ENCODE data around the gene STX7. TPM values are rescaled to one million over a fixed set of nuclear protein-coding genes. Genes with fewer than 3 reads are reported as not detected.

STX7 gene
- polyA plus RNA-seq, 6 donors from 2014 or later: 141 to 257 (median 207) TPM

GRCh38 chr6:132498638-132499037 is 14.3 kb downstream of the STX7 start:
- H3K27ac Mint-ChIP-seq: peak overlapping the region in 5 of 6 donors; percentile 67 to 94 (median 91)
- H3K9me3 Mint-ChIP-seq: peaks cover 0 to 7% (median 0%) of the 10 kb centered on the region in 7 donors
- DNase-seq: peak; percentile 69
- peaks cover 54% of the 10 kb centered on the region in 2 donors for H3K36me3 Mint-ChIP-seq
- no peaks in the 10 kb centered on the region for H3K27me3 Mint-ChIP-seq
- ATAC-seq (ENCODE audit: low read depth in 2 of 2): peak; percentile 85 to 88
- H3K4me1 Mint-ChIP-seq: peaks cover 70 to 88% (median 86%) of the 10 kb centered on the region in 3 donors
- H3K4me3 Mint-ChIP-seq: peak overlapping the region; percentile 68 to 90 (median 79)

- Mint-ChIP-seq H3K27ac (peak overlapping the region in 5 of 6 donors; percentile 33 to 89 (median 63)), H3K9me3 (peaks cover 0 to 7% (median 4%) of the 10 kb centered on the region in 7 donors), H3K4me3 (peak overlapping the region in 5 of 8 donors; percentile 14 to 87 (median 75)), H3K4me1 (peaks cover 66 to 76% (median 68%) of the 10 kb centered on the region in 3 donors), H3K36me3 (peaks cover 49 to 55% of the 10 kb centered on the region in 2 donors), H3K27me3 (no peaks in the 10 kb centered on the region)
- DNase-seq (no peak), ATAC-seq (ENCODE audit: low read depth in 2 of 2) (no peak)
Observed at GRCh38 chr6:132496519-132497180, 16.3 kb downstream of the STX7 start.

GRCh38 chr6:132495604-132496079 is 17.3 kb downstream of the STX7 start:
- H3K9me3 Mint-ChIP-seq: peaks cover 0 to 7% (median 4%) of the 10 kb centered on the region in 7 donors
- peaks cover 58 to 66% (median 58%) of the 10 kb centered on the region in 3 donors for H3K4me1 Mint-ChIP-seq
- ATAC-seq (ENCODE audit: low read depth in 2 of 2) (peak; percentile 65 to 66), DNase-seq (peak; percentile 69)
- H3K36me3 Mint-ChIP-seq: peaks cover 41 to 47% of the 10 kb centered on the region in 2 donors
- H3K27me3 Mint-ChIP-seq: no peaks in the 10 kb centered on the region
- peak overlapping the region in 5 of 8 donors; percentile 75 to 88 (median 81) for H3K4me3 Mint-ChIP-seq
- H3K27ac Mint-ChIP-seq: peak overlapping the region in 5 of 6 donors; percentile 14 to 92 (median 89)

GRCh38 chr6:132494954-132495353 is 18.0 kb downstream of the STX7 start:
- peaks cover 51 to 59% (median 51%) of the 10 kb centered on the region in 3 donors for H3K4me1 Mint-ChIP-seq
- peaks cover 34 to 40% of the 10 kb centered on the region in 2 donors for H3K36me3 Mint-ChIP-seq
- H3K4me3 Mint-ChIP-seq: peak overlapping the region in 5 of 8 donors; percentile 75 to 88 (median 81)
- peak overlapping the region in 5 of 6 donors; percentile 88 to 92 (median 90) for H3K27ac Mint-ChIP-seq
- no peak for DNase-seq
- ATAC-seq (ENCODE audit: low read depth in 2 of 2): no peak
- H3K27me3 Mint-ChIP-seq: no peaks in the 10 kb centered on the region
- peaks cover 0 to 7% (median 4%) of the 10 kb centered on the region in 7 donors for H3K9me3 Mint-ChIP-seq

GRCh38 chr6:132491881-132492280 is 21.0 kb downstream of the STX7 start:
- DNase-seq (no peak), ATAC-seq (ENCODE audit: low read depth in 2 of 2) (no peak)
- H3K4me1 Mint-ChIP-seq: peaks cover 30 to 56% (median 39%) of the 10 kb centered on the region in 3 donors
- H3K9me3 Mint-ChIP-seq: peaks cover 0 to 6% (median 2%) of the 10 kb centered on the region in 7 donors
- H3K27ac Mint-ChIP-seq: no peak overlapping the region
- no peak overlapping the region for H3K4me3 Mint-ChIP-seq
- H3K27me3 Mint-ChIP-seq: no peaks in the 10 kb centered on the region
- peaks cover 24 to 28% of the 10 kb centered on the region in 2 donors for H3K36me3 Mint-ChIP-seq

- no peak overlapping the region for H3K27ac Mint-ChIP-seq
- H3K4me1 Mint-ChIP-seq: peaks cover 28 to 52% (median 37%) of the 10 kb centered on the region in 3 donors
- H3K9me3 Mint-ChIP-seq: peaks cover 0 to 8% (median 2%) of the 10 kb centered on the region in 7 donors
- DNase-seq (no peak), ATAC-seq (ENCODE audit: low read depth in 2 of 2) (peak in 1 of 2 donors; percentile 15)
- no peaks in the 10 kb centered on the region for H3K27me3 Mint-ChIP-seq
- H3K4me3 Mint-ChIP-seq: no peak overlapping the region
- peaks cover 24 to 30% of the 10 kb centered on the region in 2 donors for H3K36me3 Mint-ChIP-seq
Observed at GRCh38 chr6:132491303-132491702, 21.6 kb downstream of the STX7 start.

GRCh38 chr6:132490478-132491204 is 22.3 kb downstream of the STX7 start:
- peaks cover 24 to 37% of the 10 kb centered on the region in 2 donors for H3K36me3 Mint-ChIP-seq

GRCh38 chr6:132490024-132490423 is 22.9 kb downstream of the STX7 start:
- peaks cover 29 to 49% (median 35%) of the 10 kb centered on the region in 3 donors for H3K4me1 Mint-ChIP-seq
- no peaks in the 10 kb centered on the region for H3K27me3 Mint-ChIP-seq
- peaks cover 0 to 8% (median 2%) of the 10 kb centered on the region in 7 donors for H3K9me3 Mint-ChIP-seq
- H3K4me3 Mint-ChIP-seq: no peak overlapping the region
- DNase-seq: no peak
- no peak overlapping the region for H3K27ac Mint-ChIP-seq
- peaks cover 24 to 43% of the 10 kb centered on the region in 2 donors for H3K36me3 Mint-ChIP-seq
- peak; percentile 34 to 52 for ATAC-seq (ENCODE audit: low read depth in 2 of 2)

More at GRCh38 chr6:132490478-132491204, 22.3 kb downstream of the STX7 start:
- Mint-ChIP-seq H3K4me3 (no peak overlapping the region), H3K27me3 (no peaks in the 10 kb centered on the region), H3K9me3 (peaks cover 0 to 8% (median 2%) of the 10 kb centered on the region in 7 donors), H3K4me1 (peaks cover 28 to 49% (median 36%) of the 10 kb centered on the region in 3 donors), H3K27ac (no peak overlapping the region)
- DNase-seq (no peak), ATAC-seq (ENCODE audit: low read depth in 2 of 2) (peak; percentile 60 to 66)

GRCh38 chr6:132489376-132489775 is 23.5 kb downstream of the STX7 start:
- ATAC-seq (ENCODE audit: low read depth in 2 of 2) (no peak), DNase-seq (no peak)
- H3K4me1 Mint-ChIP-seq: peaks cover 28 to 49% (median 35%) of the 10 kb centered on the region in 3 donors
- H3K9me3 Mint-ChIP-seq: peaks cover 0 to 8% (median 2%) of the 10 kb centered on the region in 7 donors
- no peak overlapping the region for H3K27ac Mint-ChIP-seq
- no peak overlapping the region for H3K4me3 Mint-ChIP-seq
- H3K27me3 Mint-ChIP-seq: no peaks in the 10 kb centered on the region
- H3K36me3 Mint-ChIP-seq: peaks cover 20 to 38% of the 10 kb centered on the region in 2 donors

GRCh38 chr6:132487762-132488161 is 25.2 kb downstream of the STX7 start:
- Mint-ChIP-seq H3K4me1 (peaks cover 37 to 51% (median 41%) of the 10 kb centered on the region in 3 donors), H3K36me3 (peaks cover 7 to 35% of the 10 kb centered on the region in 2 donors), H3K27ac (peak overlapping the region in 5 of 6 donors; percentile 50 to 97 (median 88)), H3K9me3 (peaks cover 0 to 4% (median 0%) of the 10 kb centered on the region in 7 donors), H3K4me3 (peak overlapping the region in 6 of 8 donors; percentile 26 to 84 (median 48)), H3K27me3 (no peaks in the 10 kb centered on the region)
- no peak for DNase-seq
- ATAC-seq (ENCODE audit: low read depth in 2 of 2): no peak

GRCh38 chr6:132484680-132485018 is 28.3 kb downstream of the STX7 start:
- no peak for DNase-seq
- ATAC-seq (ENCODE audit: low read depth in 2 of 2): no peak
- peak overlapping the region in 5 of 8 donors; percentile 45 to 75 (median 71) for H3K4me3 Mint-ChIP-seq
- H3K27me3 Mint-ChIP-seq: no peaks in the 10 kb centered on the region
- H3K4me1 Mint-ChIP-seq: peaks cover 64 to 79% (median 70%) of the 10 kb centered on the region in 3 donors
- H3K9me3 Mint-ChIP-seq: peaks cover 0 to 4% (median 0%) of the 10 kb centered on the region in 7 donors
- H3K27ac Mint-ChIP-seq: peak overlapping the region; percentile 35 to 96 (median 65)
- H3K36me3 Mint-ChIP-seq: peaks cover 7 to 43% of the 10 kb centered on the region in 2 donors

GRCh38 chr6:132483779-132484679 is 28.9 kb downstream of the STX7 start:
- ATAC-seq (ENCODE audit: low read depth in 2 of 2) (peak; percentile 86 to 89), DNase-seq (peak; percentile 68)
- H3K9me3 Mint-ChIP-seq: peaks cover 0 to 4% (median 0%) of the 10 kb centered on the region in 7 donors
- peak overlapping the region; percentile 35 to 96 (median 65) for H3K27ac Mint-ChIP-seq
- H3K27me3 Mint-ChIP-seq: no peaks in the 10 kb centered on the region
- H3K4me1 Mint-ChIP-seq: peaks cover 70 to 85% (median 77%) of the 10 kb centered on the region in 3 donors
- H3K4me3 Mint-ChIP-seq: peak overlapping the region; percentile 3 to 75 (median 60)
- peaks cover 7 to 43% of the 10 kb centered on the region in 2 donors for H3K36me3 Mint-ChIP-seq
